Stimulated activated CD8-positive, alpha-beta memory T cell treated with anti-CD3 and anti-CD28 coated beads, Interleukin-2, amount 100 ng/mL, for 1 hour (primary cell): ENCODE measurements around the gene APOA4.
"Not testable (repeated sequence)": the region's sequence is repeated elsewhere in the genome, so short reads cannot be mapped to it uniquely, and the experiment has no call there.

Experiments
- DNase-seq, 2 donors: peaks; one replicate each; pipeline ENCODE4 v3.0.0-alpha.2; 2020; ENCODE audit warnings: low read depth in 2 of 2

Gene APOA4

DNA sequence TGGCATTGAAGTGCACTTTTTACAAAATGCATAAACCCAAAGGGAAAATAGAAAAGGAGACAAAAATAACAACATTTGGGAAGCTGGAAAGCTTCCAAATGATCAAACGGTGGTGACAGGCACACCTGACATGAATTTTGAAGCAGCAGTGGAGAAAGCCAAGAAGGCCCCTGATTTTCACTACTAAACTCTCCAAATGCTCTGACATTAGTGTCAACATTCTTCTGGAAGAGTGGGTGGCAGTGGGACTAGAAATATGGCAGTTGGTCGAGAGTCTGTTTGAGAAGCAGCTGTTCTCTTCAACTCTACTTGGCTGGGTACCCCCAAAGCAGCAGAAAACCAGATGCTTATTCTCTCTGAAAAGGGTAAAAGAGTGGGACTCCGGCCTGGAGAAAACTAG, 19.1 kb downstream of the APOA4 start:
- no peak for DNase-seq

DNA sequence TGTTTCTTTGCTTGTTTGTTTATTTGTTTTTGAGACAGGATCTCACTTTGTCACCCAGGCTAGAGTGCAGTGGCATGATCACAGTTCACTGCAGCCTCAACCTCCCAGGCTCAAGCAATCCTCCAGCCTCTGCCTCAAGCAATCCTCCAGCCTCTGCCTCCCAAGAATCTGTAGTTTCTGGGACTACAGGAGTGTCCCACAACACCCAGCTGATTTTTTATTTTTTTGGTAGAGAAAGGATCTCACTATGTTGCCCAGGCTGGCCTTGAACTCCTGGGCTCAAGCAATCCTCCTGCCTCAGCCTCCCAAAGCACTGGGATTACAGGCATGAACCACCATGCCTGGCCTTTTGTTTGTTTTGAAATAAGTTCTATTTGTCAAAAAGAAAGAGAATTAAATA, 21.4 kb downstream of the APOA4 start:
- not testable (repeated sequence) for DNase-seq

DNA sequence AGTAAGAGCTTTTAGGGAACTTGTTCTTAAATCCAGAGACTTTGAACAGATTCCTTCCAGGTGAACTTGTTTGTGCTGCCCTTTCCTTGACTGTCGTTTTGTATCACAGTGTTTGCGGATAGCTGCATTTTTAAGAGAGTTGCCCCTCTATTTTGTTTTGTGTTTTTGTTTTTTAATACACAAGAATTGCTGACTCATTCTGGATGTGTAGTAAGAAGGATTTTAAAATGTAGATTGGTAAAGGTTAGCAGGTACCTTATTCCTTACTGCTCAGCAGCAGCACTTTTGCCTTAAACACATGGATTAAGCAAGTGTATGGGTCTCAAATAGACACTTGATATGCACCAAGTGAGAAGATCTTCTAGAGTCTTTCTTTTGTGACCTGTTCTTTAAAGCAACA, 22.5 kb downstream of the APOA4 start:
- no peak for DNase-seq

DNA sequence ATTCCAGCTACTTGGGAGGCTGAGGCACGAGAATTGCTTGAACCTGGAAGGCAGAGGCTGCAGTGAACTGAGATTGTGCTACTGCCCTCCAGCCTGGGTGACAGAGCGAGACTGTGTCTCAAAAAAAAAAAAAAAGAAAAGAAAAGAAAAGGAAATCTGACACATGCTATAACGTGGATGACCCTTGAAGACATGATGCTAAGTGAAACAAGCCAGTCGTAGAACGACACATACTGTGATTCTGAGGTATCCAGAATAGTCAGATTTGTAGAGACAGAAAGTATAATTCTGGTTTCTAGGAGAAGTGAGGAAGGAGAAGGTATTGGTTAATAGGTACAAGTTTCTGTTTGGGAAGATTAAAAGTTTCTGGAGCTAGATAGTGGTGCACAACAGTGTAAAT, 24.7 kb downstream of the APOA4 start:
- no peak for DNase-seq

DNA sequence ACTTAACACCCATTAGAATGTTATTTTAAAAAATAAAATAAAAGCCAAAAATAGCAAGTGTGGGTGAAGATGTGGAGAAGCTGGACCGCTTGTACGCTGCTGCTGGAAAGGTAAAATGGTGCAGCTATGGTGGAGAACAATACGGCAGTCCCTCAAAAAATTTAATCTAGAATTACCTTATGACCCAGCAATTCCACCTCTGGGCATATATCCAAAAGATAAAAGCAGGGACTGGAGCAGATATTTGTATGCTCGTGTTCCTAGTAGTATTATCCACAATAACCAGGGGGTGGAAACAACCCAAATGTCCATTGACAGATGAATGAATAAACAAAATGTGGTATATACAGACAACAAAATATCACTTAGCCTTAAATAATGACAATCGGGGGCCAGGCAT, 25.3 kb downstream of the APOA4 start:
- DNase-seq = no peak

DNA sequence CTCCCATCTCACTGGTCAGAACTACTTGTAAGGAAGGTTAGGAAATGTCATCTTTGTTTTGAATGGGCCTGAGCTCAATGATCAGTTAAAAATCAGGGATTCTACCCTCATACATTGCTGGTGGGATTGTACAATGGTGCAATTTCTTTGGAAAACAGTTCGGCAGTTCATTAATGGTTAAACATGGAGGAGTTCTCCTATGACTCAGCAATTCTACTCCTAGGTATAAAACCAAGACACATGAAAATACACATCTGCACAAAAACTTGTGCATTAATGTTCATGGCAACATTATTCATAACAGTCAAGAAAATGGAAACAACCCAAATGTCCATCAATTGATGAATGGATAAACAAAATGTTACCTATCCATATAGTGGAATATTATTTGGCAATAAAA, 26.6 kb downstream of the APOA4 start:
- no peak for DNase-seq

DNA sequence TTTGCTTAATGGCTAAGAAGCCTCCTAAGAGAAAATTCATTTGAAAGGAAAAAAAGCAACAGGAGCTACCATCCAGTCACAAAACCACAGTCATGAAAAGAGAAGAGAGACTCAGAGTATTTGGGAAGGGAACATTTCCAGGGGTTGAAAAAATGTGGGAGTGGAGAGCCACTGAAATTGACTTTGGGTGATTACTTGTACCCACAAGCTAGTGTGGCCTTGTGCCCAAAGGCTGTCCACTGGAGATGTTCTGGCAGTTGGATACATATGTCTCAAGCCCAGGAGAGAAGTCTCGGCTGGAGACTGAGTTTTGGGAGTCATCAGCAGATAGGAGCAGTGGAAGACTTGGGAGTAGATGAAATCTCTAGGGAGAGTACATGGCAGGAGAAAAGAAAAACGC, 28.3 kb downstream of the APOA4 start:
- no peak for DNase-seq

DNA sequence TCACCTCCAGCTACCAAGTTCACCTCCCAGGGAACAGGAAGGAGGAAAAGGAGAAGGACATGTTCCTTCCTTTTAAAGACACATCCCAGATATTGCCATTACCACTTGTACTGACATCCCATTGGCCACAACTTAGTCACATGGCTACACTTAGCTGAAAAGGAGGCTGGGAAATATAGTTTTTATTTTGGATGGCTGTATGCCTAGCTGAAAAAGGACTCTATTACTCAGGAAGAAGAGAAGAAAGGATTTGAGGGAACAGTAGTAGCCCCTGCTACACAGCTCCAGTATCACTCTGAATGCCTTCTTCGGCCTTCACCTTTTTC, 29.4 kb downstream of the APOA4 start:
- no peak for DNase-seq

DNA sequence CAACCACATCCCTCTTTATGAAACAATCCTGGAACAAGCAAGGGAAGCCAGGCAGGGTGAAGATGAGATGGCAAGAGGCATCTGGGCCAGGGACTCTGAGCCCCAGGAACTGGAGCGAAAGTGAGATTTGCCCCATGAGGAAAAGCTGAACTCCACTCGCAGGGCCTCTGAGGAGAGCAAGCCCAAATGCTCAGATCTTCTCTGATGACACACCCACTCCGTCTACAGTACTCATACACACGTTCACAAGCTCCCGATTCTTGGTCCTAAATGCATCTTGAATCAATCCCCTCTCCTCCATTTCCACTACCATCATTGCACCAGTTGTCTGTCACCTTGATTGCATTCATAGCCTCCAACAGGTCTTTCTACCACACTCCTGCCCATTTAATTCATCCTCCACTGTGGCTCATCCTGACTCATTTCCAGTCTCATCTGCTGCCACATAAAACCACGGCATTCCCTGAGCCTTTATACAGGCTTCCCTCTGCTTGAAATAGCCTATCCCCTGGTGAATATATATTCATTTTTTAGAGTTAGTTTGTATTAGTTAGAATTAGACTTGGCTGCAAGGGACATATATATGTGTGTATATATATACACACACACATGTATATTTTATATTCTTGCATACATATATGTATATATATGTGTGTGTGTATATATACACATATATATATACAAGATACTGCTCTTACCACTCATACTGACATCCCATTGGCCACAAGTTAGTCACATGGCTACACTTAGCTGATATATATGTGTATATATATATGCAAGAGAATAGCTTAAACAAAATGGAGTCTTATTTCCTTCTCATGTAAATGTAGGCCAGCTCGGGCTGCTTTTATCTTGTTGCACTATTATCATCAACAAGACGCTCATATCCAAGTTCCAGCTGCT, 30.0 kb downstream of the APOA4 start:
- DNase-seq = no peak

DNA sequence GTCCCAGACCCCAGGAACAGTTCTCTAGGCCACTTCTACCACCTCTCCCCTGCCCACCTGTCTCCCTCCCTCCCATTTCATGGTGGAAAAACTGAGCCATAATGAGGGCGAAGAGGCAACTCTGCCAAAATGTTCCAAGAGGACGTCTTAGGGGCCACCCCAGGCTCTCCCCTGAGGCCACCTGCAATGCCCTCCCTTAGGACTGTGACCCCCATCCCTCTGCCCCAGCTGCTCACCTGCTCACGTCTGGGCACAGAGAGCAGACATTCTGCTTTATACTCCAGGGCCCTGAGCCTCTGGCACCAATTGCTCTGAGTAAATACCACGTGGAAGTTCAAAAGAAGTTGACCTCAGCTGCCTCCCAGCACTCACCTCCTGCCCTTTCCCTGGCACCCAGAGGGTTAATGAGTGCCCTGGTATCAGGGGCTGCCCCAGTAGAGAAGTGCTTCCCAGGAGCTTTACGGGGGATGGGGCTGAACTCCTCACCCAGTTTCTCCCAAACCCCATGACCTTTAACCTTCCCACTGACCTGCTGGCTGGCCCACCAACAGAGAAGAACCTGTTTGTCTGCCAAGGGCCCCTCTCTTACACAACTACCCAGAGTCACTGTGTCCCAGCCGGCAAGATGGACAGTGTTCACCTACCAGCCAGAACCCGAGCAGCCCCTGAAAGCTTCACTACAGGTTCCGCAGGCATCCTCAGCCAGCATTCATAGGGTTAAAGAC, 30.8 kb downstream of the APOA4 start:
- no peak for DNase-seq

DNA sequence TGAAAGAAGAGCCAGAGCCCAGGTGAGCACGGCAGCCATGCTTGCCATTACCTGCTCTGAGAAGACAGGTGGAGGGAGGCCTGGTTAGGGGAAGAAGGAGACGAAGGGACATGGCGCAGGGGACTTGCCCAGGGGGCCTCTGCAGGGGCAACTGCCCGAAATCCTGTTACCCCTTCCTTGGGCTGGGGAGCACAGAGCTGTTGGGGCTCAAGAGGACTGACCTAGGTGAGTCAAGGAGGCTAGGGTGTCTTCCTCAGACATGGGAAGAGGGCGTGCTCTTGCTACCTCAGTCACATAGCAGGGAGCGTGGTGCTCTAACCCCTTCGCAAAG, 31.3 kb downstream of the APOA4 start, which contains the start of gene APOA5:
APOA5 (minus strand) TSS at position 67 of the 331 bp plus-strand sequence; CDS start at position 48, 19 bp downstream.
- no peak for DNase-seq

DNA sequence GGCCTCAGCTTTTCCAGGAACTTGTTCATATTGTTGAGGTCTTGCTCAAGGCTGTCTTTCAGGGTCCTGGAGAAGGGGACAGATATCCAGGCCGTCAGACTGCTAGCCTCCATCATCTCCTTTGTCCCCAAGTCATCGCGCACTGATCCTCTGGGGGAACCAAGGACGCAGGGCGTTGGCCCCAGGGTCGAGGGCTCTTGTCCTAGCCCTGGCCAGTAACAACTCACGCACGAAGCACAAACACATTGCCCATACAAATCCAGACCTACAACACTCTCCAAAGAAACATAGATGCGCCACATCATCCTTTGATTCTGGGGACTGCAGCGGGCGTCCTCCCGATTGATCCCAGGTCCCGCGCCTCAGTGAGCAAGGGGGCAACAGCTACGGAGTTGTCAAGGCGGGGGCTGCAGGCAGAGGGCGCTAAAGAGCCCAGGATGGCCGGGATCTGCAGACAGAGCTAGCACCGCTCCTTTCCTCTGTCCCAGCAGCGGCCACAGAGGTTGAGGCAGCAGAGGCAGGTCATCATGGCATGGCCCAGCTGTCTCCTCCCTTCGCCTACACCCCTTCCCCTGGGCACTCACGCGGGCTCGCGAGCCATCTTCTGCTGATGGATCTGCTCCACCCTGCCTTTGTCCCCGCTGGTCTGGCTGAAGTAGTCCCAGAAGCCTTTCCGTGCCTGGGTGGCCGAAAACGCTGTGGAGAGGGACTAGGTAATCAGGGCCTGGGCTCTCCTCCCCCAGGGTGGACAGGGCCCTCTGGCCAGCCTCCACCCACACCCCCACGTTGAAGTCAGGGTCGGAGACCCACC, 31.9 kb downstream of the APOA4 start:
- peak; percentile 51 to 56 for DNase-seq

DNA sequence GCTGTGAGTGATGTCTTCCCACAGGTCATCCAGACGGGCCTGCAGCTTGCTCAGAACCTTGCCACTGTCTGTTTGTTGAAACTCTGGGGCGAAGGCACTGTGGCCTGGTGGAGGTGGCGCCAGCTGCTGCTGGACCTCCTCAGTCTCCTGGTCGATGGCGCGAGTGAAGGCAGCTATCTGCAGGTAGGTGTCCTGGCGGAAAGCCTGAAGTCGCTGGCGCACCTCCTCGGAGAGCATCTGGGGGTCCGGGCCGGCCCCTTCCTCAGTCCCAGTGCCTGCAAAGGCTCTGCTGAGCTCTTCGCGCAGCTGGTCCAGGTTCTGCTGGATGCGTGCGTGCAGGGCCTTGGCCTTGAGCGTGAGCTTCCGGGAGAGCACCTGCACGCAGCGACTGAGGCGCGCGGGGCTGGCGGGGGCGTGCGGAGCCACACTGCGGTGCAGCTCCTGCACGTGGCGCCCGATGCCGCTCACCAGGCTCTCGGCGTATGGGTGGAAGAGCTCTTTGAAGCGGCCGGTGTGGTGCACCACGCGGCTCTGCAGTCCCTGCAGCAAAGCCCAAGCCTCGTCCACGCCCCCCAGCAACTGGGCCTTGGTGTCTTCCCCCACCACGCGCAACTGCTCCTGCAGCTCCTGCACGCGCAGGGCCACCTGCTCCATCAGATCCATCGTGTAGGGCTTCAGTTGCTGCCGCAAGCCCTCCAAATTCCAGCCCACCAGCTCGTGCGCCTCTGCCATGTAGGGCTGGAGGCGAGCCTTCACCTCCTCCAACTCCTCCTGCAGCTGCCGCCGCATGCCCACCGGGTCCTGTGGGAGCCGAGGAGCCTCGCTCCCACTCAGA, 32.7 kb downstream of the APOA4 start:
- no peak for DNase-seq

DNA sequence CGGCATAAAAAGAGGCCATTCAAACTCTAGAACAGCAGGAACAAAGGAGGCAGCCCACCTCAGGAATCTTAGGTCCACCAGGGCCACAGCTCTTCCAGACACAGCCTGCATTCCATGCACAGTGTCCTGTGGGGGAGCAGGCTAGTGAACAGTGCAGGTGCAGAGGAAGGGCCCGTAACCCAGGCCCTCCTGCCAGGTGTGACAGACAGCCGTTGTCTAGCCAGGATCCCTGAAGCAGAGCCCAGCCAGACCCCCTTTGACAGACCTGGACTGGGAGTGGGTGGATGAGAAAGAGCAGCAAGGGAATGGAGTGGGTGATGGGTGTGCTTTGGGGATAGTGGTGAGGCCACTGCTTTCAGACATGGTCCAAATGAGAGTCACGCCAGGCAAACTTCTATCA, 34.1 kb downstream of the APOA4 start:
- DNase-seq = no peak

DNA sequence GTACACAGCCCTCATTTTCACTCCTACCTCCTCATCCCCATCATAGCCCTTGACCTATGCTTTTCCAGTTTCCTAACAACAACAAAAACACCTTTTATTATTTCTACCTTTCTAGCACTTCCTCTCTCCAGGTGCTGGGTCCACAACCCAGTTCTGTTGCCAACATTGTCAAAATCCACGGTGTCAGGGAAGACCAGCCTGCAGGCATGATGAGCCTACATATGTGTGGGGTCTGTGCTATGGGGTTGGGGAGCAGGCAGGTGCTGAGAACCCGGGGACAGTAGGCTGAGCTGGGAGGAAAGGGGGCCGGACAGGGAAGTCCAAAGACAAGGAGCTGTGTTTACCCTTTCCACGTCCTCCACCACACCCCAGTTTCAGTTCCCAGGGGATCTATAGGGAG, 34.6 kb downstream of the APOA4 start:
- DNase-seq = no peak

DNA sequence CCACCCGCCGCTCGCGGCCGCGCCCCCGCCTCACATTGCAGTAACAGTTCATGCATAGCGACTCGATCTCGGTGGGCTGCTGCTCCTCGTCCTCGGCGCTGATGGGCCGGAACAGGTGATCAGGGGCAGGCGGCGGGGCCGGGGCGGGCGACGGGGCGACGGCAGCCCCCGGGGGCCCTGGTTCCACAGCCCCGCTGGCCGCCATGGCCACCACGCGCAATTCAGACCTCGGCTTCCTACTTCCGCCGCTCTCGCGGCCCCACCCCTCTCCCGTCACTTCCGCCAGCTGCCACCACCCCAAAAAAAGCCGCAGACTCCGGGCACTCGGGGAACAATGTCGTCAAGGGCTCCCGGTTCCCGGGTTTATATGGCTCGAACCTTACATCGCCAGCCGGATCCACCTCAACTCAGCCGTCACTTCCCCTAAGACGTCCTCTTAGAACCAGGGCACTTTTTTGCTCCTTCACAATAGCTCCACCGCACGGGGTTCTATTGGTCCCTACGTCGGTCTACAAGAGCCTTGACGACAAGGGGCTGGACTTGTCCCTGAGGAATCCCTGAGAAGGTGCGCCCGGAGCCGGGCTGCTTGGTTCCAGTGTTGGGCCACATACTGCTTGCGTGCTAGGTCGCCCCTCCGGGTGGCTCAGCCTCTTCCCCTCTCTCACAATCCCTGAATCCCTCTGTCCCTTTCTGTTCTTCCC, 35.2 kb downstream of the APOA4 start, which contains the start of gene ZPR1:
ZPR1 (minus strand) TSS at position 238 of the 701 bp plus-strand sequence; CDS start at position 205, 33 bp downstream.
- DNase-seq = peak; percentile 74 to 77

DNA sequence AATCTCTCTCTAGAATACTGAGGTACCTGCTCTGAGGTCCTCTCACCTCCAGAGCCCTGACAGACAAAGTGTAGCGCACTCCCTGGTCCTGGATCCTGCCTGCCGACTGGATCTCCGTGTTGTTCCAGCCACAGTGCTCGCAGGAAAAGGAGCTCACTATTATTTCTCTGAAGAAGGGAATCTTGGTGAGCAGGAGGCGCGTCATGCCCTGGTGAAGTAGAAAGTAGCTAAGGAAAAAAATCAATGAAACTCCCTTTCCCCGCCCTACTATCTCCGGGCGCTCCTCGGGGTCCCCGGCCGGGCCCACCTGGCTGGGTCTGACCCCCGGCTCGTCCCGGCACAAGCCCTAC, 35.7 kb downstream of the APOA4 start:
- no peak for DNase-seq

DNA sequence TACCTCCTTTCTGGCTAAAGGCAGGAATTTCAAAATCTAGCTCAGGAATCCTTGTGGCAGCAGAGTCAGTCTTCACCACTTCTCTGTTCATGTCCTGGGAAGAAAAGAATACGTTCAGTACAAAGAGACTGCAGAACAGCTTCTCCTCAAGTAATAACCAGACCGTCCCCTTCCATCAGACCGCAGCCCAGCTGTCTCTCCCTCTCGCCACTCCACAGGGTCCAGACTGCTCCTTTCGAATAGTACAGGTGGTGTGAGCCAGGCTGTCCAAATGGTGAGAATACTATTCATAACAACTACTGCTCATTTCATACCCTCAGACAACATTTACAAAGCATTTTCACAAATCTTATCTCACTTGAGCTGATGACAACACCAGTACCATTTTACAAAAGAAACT, 36.1 kb downstream of the APOA4 start:
- DNase-seq = no peak

DNA sequence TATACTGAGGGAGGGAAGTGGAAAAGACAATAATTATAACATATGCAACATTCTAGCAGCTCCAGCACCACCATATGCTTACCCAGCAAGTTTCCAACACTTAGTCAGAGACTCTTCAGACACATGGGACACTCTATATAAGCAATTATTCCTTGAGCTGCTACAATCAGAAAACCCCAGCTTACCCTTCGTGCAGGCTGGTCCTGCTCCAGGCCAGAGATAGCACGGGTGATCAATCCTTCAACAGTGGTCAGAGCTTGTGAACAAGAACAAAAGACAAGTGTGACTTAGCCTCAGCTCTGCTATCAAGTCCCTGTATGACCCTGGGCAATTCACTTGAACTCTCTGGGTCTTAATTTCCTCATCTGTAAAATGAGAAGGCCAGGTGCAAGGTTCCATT, 36.8 kb downstream of the APOA4 start:
- no peak for DNase-seq

DNA sequence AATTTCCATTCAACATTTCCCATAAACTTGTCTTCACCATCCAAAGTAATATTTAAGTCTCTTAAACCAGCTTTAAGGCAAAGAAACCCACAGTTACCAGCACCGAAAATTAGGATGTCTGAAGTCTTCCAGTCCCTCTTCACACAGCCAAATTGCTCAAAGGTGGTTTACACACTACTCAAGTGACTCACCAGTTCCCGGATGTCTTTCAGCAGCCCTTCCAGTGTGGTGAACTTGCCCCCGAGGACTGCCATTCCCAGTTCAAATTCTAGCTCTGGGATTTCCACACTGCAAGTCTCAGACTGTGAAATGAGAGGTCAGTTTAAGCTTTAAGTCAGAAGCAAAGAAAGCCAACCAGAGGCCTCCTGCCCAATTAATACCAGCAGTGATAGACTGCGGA, 40.4 kb downstream of the APOA4 start:
- no peak for DNase-seq

DNA sequence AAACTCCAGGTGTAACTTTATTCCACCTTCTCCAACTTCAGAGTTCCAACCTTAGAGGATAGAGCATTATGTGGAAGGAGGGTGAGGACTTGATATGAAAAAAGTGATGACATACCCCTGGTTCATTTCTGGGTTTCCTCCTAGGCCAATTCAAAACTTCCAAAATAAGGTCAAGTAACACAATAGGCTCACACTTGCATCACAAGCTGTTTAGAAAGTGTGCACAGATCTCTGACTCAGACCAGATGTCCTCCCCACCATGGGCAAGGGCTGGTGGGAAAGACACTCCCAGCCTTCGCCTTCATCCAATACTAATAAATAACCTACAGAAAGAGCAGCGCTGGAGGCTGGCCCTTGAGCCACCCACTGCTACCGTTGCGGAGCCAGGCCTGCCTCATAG, 44.5 kb downstream of the APOA4 start:
- DNase-seq = no peak
